NCI-H1417 (cell line): ENCODE data around the gene PNKP.

Experiments used
- DNase-seq, 3 experiments: peaks; one replicate each; lab custom pipeline; 2025; lab: John Stamatoyannopoulos, UW

PNKP gene

DNA sequence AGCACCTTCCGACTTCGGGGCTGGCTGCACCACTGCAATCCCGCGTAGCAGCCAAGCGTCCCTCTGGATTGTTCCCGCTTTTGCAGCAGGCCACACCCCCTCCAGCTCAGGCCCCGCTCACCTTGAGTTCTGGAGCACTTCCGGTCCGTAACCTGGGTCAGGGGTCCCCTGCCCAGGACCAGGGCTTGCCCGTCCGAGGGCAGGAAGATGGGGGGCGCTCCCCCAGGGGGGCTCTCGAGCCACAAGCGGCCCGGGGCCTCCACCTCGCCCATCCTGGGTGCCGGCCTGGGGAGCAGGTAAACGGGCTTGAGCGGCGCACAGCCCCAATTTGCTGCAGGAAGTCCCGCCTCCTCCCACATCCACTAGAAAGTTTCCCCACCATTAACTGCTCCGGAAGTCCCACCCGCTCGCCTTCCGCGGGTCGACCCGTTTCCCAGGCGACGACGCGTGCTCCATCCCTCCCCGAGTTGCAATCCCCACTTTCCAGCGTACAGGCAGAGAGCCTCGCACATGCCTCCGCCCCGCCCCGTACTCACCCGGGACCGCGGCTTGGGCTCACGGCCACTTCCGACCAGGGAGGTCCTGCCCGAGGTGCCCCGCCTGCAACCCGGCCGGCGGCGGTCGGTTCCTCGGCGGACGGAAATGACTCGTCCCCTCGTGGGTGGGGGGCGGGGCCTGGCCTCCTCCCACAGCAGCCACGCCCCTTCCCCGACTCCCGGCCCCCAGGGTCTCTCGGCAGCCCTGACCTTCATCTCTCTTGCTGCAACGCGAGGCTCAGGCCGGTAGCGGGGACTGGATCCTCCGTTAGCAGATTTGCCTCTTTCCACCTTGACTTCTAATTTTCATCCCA lies at the start of gene PNKP:
Gene PNKP, minus strand, starts transcription at position 644 of the 850 bp plus-strand sequence. Its CDS starts 372 bp downstream, at position 272.
- DNase-seq, result peak; percentile 93 to 97 (median 96)

DNA sequence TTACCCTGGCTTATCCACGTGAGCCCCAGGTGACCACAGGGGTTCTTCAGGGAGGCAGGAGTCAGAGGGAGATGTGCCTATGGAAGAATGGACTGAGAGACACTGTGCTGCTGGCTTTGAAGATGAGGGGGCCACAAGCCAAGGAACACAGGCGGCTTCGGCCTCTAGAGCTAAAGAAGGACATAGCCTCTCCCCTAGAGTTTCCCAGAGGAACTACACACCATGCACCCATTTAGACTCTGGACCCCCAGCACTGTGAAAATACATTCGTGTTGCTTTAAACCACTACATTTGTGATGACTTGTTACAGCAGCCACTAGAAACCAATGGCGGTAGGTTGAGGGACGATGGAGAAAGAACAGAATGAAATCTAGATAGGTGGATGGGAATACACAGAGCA lies 47.9 kb upstream of the PNKP start:
- no peak for DNase-seq

DNA sequence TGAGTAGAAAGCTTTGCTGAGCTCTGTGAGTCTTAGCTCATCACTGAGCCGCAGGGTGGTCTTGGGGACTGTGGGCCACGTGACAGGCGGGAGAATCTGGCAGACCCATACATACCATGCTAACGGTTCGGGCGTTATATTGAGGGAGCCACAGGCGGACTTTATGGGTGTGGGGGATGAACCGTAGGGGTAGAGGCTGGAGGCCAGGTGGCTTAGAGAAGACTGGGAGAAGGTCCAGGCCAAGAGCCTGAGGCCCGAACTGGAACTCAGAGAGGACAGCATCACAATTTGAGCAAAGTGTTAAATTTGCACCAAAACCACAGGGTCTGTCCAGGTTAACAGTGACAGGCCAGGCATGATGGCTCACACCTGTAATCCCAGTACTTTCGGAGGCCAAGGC lies 46.3 kb upstream of the PNKP start:
- no peak for DNase-seq

- no peak for DNase-seq
These were observed 45.7 kb upstream of the PNKP start for GRCh38 chr19:49912965-49913685.

DNA sequence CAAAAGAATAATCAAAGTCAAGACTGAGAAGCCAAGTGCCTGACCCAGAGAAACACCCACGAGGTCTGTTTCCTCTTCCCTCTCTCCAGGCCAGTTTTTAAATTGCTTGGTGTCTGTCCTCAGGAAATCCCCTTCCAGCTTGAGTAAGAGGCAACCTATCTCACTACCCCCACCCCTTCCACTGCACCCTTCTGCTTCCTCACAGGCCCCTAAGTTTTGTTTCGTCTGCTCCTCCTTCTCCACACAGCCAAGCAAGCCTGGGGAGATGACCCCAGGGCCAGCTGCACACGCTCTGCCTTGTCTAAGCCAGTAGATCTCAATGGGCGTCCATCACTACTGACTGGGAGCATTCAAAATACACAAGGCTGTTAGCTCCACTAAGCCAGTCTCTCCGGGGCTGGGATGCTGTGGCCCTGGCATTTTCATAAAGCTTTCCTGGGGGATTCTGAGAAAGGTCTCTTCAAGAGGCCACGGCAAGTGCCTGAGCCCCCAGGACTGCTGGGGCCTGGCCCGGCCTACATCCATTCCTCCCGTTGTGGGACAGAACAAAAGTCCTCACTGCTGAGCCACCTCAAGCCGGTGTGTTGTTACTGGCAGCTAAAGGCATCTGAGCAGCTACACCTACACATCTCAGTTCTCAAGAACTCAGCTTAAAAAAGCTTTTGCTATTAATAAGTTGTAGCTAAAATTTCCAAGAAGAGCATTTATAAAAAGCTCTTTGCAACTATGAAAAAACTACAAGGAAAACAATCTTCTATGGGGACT lies 44.2 kb upstream of the PNKP start:
- DNase-seq, result no peak

DNA sequence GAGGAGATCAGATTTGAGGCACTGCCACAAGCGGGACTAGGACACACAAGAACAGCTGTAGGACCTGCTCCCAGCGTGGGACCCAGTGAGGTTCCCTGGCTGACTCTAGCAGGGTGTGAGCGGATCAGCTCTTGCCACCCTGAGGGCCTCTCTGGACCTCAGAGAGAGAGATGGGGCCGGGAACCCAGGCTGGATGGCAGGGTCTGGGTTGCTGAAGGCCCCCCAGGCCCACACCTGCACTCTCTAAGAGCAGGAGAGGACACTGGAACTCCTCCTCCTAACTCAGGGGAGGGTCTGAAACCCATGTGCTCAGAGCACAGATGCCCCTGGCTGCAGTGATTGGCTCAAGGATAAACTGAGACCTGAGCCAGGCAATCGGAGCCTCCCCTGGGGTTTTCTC lies 42.8 kb upstream of the PNKP start:
- DNase-seq, result no peak

- DNase-seq, result no peak
These were observed 41.4 kb upstream of the PNKP start for GRCh38 chr19:49908480-49909420.

DNA sequence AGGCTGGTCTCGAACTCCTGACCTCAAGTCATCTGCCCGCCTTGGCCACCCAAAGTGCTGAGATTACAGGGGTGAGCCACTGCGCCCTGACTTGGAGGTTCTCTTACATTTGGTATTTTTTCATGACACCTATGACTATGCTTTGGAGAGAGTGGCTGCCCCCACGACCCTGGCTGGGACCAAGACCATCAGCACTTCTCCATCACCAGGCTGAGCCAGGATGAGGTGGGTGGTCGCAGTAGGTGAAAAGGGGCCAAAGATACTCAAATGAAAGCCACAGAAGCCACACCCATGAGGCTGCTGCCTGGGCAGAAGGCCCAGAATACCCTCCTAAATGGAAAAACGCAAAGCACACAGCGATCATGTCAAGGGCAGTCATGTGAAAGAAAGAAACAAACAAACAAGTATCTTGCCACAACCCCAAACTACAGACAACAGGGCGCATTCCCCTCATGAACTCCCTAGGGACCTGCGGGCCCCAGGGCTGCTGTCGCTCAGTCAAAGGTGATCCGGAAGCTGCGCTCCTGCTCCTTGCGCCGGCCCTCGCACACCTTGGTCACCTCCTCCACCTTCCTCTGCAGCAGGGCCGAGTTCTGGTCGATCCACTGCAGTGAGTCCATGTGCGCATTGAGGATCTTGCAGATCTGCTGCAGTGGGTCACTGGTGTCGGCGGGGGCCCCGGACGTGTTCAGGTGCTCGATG lies 40.5 kb upstream of the PNKP start:
- no peak for DNase-seq

- no peak for DNase-seq
These were observed 39.6 kb upstream of the PNKP start for GRCh38 chr19:49906879-49907564.

- no peak for DNase-seq
These were observed 36.8 kb upstream of the PNKP start for GRCh38 chr19:49904136-49904535.

DNA sequence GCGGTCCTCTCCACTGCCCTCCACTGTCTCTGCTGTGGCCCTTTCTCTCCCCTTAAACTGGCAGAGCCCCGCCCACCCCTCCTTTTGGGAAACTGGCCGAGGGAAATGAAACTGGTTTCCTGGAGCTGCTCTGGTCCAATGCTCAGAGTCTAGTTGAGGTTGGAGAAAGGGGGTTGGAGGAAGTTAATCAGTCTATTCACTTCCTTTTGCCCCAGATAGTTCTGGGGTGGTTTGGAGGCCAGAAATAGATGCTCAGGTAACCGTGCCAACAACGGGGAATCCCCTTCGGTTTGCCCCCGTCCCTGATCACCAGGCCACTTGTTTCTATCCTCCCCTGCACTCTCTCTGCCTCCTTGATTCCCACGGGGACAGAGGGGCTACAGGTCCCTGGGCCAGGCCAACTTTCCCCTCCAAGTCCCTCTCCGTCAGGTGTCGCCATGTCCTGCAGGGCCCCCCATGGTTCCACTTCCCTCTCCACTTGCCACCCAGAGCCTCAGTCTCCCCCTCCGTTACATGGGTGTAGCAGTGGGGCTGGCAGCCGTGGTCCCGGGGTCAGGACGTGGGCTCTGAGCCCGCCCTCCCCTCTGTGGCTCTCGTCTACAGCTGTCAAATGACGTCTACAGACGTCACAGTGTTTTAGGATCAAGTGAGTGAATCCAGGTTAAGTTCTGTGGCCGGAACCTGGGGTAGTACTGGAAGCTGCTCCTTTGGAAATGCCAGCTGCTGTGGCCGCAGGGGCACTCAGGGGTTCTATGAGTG lies 29.7 kb upstream of the PNKP start, which contains the start of gene IL4I1:
Gene IL4I1, minus strand, starts transcription at position 25 of the 759 bp plus-strand sequence. CDS start 727 bp downstream, outside the sequence.
- no peak for DNase-seq

DNA sequence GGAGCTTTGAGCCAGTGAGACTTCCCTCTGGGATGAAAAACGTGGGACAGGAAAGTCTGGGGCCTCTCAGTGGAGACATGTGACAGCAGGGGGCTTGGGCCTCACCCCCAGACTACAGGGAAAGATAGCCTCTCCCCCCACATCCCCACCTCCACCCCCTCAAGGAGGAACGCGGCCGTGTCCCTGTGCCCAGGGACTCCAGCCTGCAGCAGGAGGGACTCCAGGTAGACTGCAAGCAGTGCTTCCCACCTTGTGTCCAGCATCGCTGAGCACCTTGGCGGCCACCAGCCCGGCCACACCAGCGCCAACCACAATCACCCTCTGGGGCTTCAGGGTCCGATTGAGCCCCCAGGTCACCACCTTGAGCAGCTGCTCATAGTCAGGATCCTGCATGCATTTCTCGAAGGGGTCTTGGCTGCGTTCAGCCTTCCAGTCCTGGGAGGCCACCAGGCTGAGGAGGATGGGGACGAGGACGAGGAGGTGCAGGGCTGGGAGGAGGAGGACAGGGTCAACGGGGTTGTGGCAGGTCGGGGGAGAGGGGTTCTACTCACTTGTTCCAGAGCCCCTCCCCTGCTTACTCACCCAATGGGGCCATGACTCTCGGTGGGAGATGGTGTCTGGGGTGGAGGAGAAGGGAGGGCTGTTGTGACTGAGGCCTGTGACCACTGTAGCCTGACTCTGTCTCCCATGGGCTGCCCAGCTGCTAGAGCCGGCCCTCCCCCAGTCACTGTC lies 28.4 kb upstream of the PNKP start:
- DNase-seq, result no peak

GRCh38 chr19:49894879-49895565 lies 27.6 kb upstream of the PNKP start:
- DNase-seq, result no peak

DNA sequence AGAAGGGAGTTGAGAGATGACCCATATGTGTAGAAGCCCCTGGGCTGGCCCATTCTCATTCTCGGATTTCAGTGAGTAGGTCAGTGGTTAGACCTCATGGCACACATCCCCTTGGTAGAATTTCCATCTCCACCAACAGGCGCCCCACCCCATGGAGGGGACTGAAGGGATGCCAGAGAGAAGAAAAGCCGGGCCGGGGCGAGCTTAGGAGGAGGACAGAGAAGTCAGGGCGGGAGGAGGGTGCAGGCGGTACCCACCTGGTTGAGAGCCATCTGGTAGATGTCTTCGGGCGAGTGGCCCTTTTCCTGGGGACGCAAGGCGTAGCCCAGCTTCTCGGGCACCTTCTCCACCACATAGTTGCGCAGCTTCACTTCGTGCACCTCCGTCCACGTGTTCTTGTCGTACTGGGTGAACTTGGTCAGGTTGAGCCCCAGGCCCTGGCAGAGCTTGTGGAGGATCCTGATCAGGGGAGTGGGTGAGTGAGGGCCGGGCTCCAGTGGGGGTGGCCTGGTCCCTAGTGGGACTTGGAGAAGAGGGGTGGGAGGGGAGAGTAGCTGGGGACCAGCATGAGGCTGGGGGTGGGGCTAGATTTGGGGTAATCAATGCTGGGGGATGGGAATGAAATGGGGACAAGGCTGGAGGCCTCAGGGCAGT lies 26.8 kb upstream of the PNKP start:
- no peak for DNase-seq

GRCh38 chr19:49892716-49893115 lies 25.3 kb upstream of the PNKP start:
- DNase-seq, result no peak

- no peak for DNase-seq
These were observed 24.0 kb upstream of the PNKP start for GRCh38 chr19:49891393-49891792.
